K562 (cell line): ENCODE data around the gene ACADM. TPM values are rescaled to one million over a fixed set of nuclear protein-coding genes. Genes with fewer than 3 reads are reported as not detected.

ENCODE experiments used
- ATAC-seq: fragments of 200-7000 bp; cut with Tn5 transposase; 3 replicates; pipeline ENCODE4 v1.9.1; 2020; ENCODE audit warnings: moderate library complexity
- BruUV-seq: library from RNA; stranded (reverse); fragments of 400-500 nt; replicated peaks from 2 replicates; lab custom pipeline; 2021; lab: Mats Ljungman, UMichigan
- CTCF ChIA-PET: fragments of 300-600 bp; formaldehyde crosslinking; extraction: SDS; loops from one replicate; lab custom pipeline; 2021; ENCODE audit warnings: low intra/inter-chr PET ratio; lab: Yijun Ruan, JAX
- POLR2A ChIA-PET: fragments of 300-600, 350-650 bp; sonication (Branson Sonifier 250); formaldehyde crosslinking; extraction: SDS; loops from one replicate; lab custom pipeline; 2021; ENCODE audit warnings: antibody characterized with exemption, inconsistent platforms; lab: Yijun Ruan, JAX
- DNase-seq, 4 experiments: peaks; one replicate each; pipeline versions ENCODE4 v3.0.0 to v3.0.0-alpha.2; 2011 to 2018; ENCODE audit warnings: low spot score in 3 of 4, mixed read lengths in 3 of 4; ENCODE audit errors: extremely low read depth in 1 of 4
- FAIRE-seq: peaks from 2 replicates; lab custom pipeline; 2011; peaks lifted over from hg19 to GRCh38; lab: Jason Lieb, UNC
- H2AFZ ChIP-seq: 2 replicates; pipeline ENCODE4 v1.6.0; 2011; ENCODE audit warnings: low read depth, low read length, control low read depth, inconsistent platforms
- H3K27ac ChIP-seq: fragments of 200-600 bp; 3 replicates; pipeline ENCODE4 v1.8.0; 2011; ENCODE audit warnings: low read depth, mild to moderate bottlenecking, control low read depth, inconsistent platforms, low read length, moderate library complexity, mixed read lengths; ENCODE audit errors: extremely low read depth
- H3K27me3 ChIP-seq, 2 experiments: fragments of 300-600 bp in 1 of 2; 2 replicates in 1 of 2; 3 replicates in 1 of 2; pipeline versions ENCODE4 v1.6.0 to v1.8.0; 2011; ENCODE audit warnings: inconsistent platforms in 2 of 2, low read length in 2 of 2, mild to moderate bottlenecking in 1 of 2, mixed read lengths in 1 of 2, moderate library complexity in 1 of 2; ENCODE audit not compliant: control insufficient read depth in 2 of 2, insufficient read depth in 2 of 2
- H3K36me3 ChIP-seq: fragments of 300-600 bp; 3 replicates; pipeline ENCODE4 v1.8.0; 2011; ENCODE audit warnings: mild to moderate bottlenecking, low read length, inconsistent platforms; ENCODE audit not compliant: control insufficient read depth, insufficient read depth
- H3K4me1 ChIP-seq, 2 experiments: fragments of 200-600 bp in 1 of 2; replicated peaks in 1 of 2; 2 replicates in 1 of 2; 3 replicates in 1 of 2; pipeline versions ENCODE4 v1.5.1 to v1.8.0; 2011; ENCODE audit warnings: inconsistent platforms in 2 of 2, low read length in 2 of 2, mild to moderate bottlenecking in 1 of 2, mixed read lengths in 1 of 2, moderate library complexity in 1 of 2; ENCODE audit not compliant: control insufficient read depth in 2 of 2, insufficient read depth in 2 of 2
- H3K4me2 ChIP-seq: 2 replicates; pipeline ENCODE4 v1.6.1; 2011; ENCODE audit warnings: low read length, control low read depth, inconsistent platforms, mixed read lengths; ENCODE audit not compliant: insufficient read depth
- H3K4me3 ChIP-seq: fragments of 200-600 bp; sonication (generic), shearing (Covaris generic); 2 replicates; pipeline ENCODE4 v1.5.1; 2016; ENCODE audit warnings: control low read depth, inconsistent platforms
- H3K79me2 ChIP-seq: fragments of 200-600 bp; 3 replicates; pipeline ENCODE4 v1.8.0; 2011; ENCODE audit warnings: low read length, inconsistent platforms; ENCODE audit not compliant: control insufficient read depth, insufficient read depth
- H3K9ac ChIP-seq, 2 experiments: 2 replicates each; pipeline versions ENCODE4 v1.6.0 to v1.6.1; 2011; ENCODE audit warnings: low read depth in 2 of 2, low read length in 2 of 2, control low read depth in 1 of 2, inconsistent platforms in 1 of 2, mild to moderate bottlenecking in 1 of 2, mixed read lengths in 1 of 2; ENCODE audit not compliant: insufficient read depth in 1 of 2
- H3K9me1 ChIP-seq: one replicate; pipeline ENCODE4 v1.6.0; 2011; ENCODE audit warnings: inconsistent platforms, mild to moderate bottlenecking, low read length, moderate library complexity; ENCODE audit not compliant: control insufficient read depth, insufficient read depth
- H3K9me3 ChIP-seq: replicated peaks from 2 replicates; pipeline ENCODE4 v1.5.1; 2011; ENCODE audit warnings: low read depth, low read length, inconsistent platforms; ENCODE audit not compliant: control insufficient read depth, insufficient read depth
- H4K20me1 ChIP-seq: replicated peaks from 2 replicates; pipeline ENCODE4 v1.6.1; 2011; ENCODE audit warnings: low read length, inconsistent platforms, mixed read lengths; ENCODE audit not compliant: control insufficient read depth, insufficient read depth
- CC2D1A ChIP-seq: fragments of 450-650 bp; IDR thresholded peaks from 2 replicates; pipeline ENCODE4 v1.6.1; 2017; ENCODE audit warnings: mild to moderate bottlenecking
- CHD4 ChIP-seq: fragments of 200-600 bp; sonication (generic); IDR thresholded peaks from 3 replicates; pipeline ENCODE4 v1.6.1; 2012; ENCODE audit warnings: low read depth, mild to moderate bottlenecking, mixed read lengths, low read length, inconsistent platforms; ENCODE audit not compliant: insufficient read depth, insufficient replicate concordance, poor library complexity, severe bottlenecking
- CXXC5 ChIP-seq: fragments of 250-450 bp; sonication (Bioruptor Pico); IDR thresholded peaks from 2 replicates; pipeline ENCODE4 v1.8.0; 2022; ENCODE audit warnings: inconsistent platforms, mild to moderate bottlenecking, moderate library complexity
- ESRRB ChIP-seq: fragments of 250-450 bp; sonication (Bioruptor Pico); IDR thresholded peaks from 2 replicates; pipeline ENCODE4 v1.5.0; 2020; ENCODE audit warnings: mild to moderate bottlenecking, moderate library complexity, borderline replicate concordance
- HNRNPK ChIP-seq: fragments of 200-400 bp; formaldehyde crosslinking; IDR thresholded peaks from one replicate; pipeline ENCODE4 v1.6.1; 2018; ENCODE audit warnings: mild to moderate bottlenecking, low read depth, low read length; ENCODE audit not compliant: poor library complexity, severe bottlenecking
- MEIS2 ChIP-seq: fragments of 450-650 bp; IDR thresholded peaks from 2 replicates; pipeline ENCODE4 v1.6.1; 2014; ENCODE audit warnings: mild to moderate bottlenecking; ENCODE audit not compliant: partially characterized antibody
- NR4A1 ChIP-seq, 2 experiments: fragments of 250-450 bp in 1 of 2; fragments of 450-650 bp in 1 of 2; sonication (Bioruptor Pico) in 1 of 2; IDR thresholded peaks; 2 replicates each; pipeline versions ENCODE4 v1.4.0 to v1.6.1; 2016 to 2020; ENCODE audit warnings: mild to moderate bottlenecking in 2 of 2, missing compliant biosample characterization in 1 of 2, missing genetic modification characterization in 1 of 2, moderate library complexity in 1 of 2
- POLR2H ChIP-seq: IDR thresholded peaks from 2 replicates; pipeline ENCODE4 v1.6.1; 2016; ENCODE audit warnings: missing genetic modification characterization, low read depth, mild to moderate bottlenecking, control low read depth, missing compliant biosample characterization, moderate library complexity
- TEAD1 ChIP-seq, 2 experiments: fragments of 450-650 bp in 1 of 2; sonication (generic) in 1 of 2; formaldehyde crosslinking; IDR thresholded peaks; 2 replicates each; pipeline versions ENCODE4 v1.4.0 to v1.8.0; 2020 to 2022; ENCODE audit warnings: mild to moderate bottlenecking in 2 of 2, missing genetic modification reagents in 1 of 2
- ZNF143 ChIP-seq: sonication (generic); formaldehyde crosslinking; IDR thresholded peaks from 2 replicates; pipeline ENCODE4 v1.9.0; 2022; ENCODE audit warnings: mild to moderate bottlenecking, missing genetic modification reagents
- ZNF280B ChIP-seq: fragments of 250-450 bp; sonication (Bioruptor Pico); IDR thresholded peaks from 2 replicates; pipeline ENCODE4 v1.5.1; 2021; ENCODE audit warnings: mild to moderate bottlenecking
- ZNF41 ChIP-seq: fragments of 250-450 bp; sonication (Bioruptor Pico); conservative IDR thresholded peaks from 2 replicates; pipeline ENCODE4 v1.4.0; 2020; ENCODE audit warnings: mild to moderate bottlenecking
- WGBS: fragments of 100-300 bp; shearing (Covaris generic); methylation state at CpG from one replicate; pipeline ENCODE4 v1.1.6; 2016; ENCODE audit warnings: low coverage, mixed read lengths; ENCODE audit not compliant: insufficient coverage; ENCODE audit errors: missing lambda C conversion rate; 5-methylcytosine and 5-hydroxymethylcytosine counted together
- in situ Hi-C: fragments of 300-500 bp; cut with MboI; formaldehyde crosslinking; loops from 4 replicates; pipeline ENCODE4 v1.15.0; 2018; ENCODE audit warnings: inconsistent platforms, mixed read lengths
- intact Hi-C: fragments of 100-400 bp; cut with micrococcal nuclease; formaldehyde crosslinking; loops from 2 replicates; pipeline ENCODE4 v1.14.2; 2022
- polyA plus RNA-seq, 8 experiments: library from polyadenylated mRNA; depleted of rRNA in 4 of 8; stranded (reverse) in 5 of 8; unstranded in 3 of 8; fragments of >200 nt; fragmentation: Nextera tagmentation in 2 of 8; fragmentation: Illumina TruSeq in 1 of 8; extraction: Ambion mirVana in 2 of 8; extraction: Trizol in 1 of 8; gene quantifications; 2 replicates each; pipeline versions ENCODE4 v1.2.1 to v1.2.3, GENCODE V29; 2011 to 2014; ENCODE audit warnings: inconsistent platforms in 1 of 8, missing spikeins in 1 of 8
- total RNA-seq, 7 experiments: library from RNA; depleted of rRNA in 6 of 7; stranded (reverse); fragments of >200 nt in 6 of 7; fragmentation: Illumina TruSeq in 2 of 7; extraction: Trizol in 2 of 7; gene quantifications; 2 replicates each; pipeline versions ENCODE4 v1.2.1 to v1.2.3, GENCODE V29; 2011 to 2021; ENCODE audit warnings: low replicate concordance in 1 of 7
- TF ChIP-seq, protein P1 (sequence below): fragments of 250-450 bp; sonication (Bioruptor Pico); IDR thresholded peaks from 2 replicates; pipeline ENCODE4 v1.4.0; 2020; ENCODE audit warnings: mild to moderate bottlenecking, moderate library complexity, borderline replicate concordance

ACADM gene
- total and polyA plus RNA-seq, 9 of the 15 experiments (the other 6 are each of a cell fraction or from before 2014, with no cell fraction given): 82.5 to 156 (median 123) TPM

GRCh38 chr1:75768016-75768415 lies 43.5 kb downstream of the ACADM start (continued):
- TF ChIP-seq, protein P1, sequence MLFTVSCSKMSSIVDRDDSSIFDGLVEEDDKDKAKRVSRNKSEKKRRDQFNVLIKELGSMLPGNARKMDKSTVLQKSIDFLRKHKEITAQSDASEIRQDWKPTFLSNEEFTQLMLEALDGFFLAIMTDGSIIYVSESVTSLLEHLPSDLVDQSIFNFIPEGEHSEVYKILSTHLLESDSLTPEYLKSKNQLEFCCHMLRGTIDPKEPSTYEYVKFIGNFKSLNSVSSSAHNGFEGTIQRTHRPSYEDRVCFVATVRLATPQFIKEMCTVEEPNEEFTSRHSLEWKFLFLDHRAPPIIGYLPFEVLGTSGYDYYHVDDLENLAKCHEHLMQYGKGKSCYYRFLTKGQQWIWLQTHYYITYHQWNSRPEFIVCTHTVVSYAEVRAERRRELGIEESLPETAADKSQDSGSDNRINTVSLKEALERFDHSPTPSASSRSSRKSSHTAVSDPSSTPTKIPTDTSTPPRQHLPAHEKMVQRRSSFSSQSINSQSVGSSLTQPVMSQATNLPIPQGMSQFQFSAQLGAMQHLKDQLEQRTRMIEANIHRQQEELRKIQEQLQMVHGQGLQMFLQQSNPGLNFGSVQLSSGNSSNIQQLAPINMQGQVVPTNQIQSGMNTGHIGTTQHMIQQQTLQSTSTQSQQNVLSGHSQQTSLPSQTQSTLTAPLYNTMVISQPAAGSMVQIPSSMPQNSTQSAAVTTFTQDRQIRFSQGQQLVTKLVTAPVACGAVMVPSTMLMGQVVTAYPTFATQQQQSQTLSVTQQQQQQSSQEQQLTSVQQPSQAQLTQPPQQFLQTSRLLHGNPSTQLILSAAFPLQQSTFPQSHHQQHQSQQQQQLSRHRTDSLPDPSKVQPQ (CRISPR knock-in tag): no peak
- TF ChIP-seq NR4A1 (CRISPR knock-in tag; IDR thresholded peaks at IDR 0.05) (no peak), NR4A1 (tag; IDR thresholded peaks at IDR 0.05) (no peak), CXXC5 (no peak), ZNF41 (CRISPR knock-in tag) (no peak), CC2D1A (no peak), TEAD1 (CRISPR knock-in tag; IDR thresholded peaks at IDR 0.05) (no peak)
- TF ChIP-seq, all 486 proteins: peak for 0

DNA sequence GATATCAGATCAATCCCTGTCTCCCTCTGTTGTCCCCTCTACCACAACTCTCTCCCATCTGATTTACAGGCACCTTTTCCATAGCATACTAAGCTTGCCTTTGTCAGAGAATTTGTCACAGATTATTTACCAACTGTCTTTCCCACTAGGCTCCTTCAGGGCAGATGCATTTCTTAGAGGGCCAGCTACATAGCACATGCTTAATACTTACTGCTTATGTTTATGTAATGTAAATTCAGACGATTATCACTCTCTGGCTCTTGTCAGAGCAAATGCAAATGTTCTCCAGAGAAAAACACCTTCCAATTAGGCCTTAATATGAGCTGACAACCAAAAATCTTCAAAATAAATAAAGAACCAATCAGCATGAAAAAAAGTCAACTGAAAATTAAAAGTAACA lies 46.3 kb downstream of the ACADM start:
- no peaks in the 10 kb centered on the region for H3K9me3 ChIP-seq
- no peaks in the 10 kb centered on the region for H3K36me3 ChIP-seq
- H3K27ac ChIP-seq: no peak overlapping the region
- in situ Hi-C loops: no loop called here
- no peak overlapping the region for H2AFZ ChIP-seq
- no peaks in the 10 kb centered on the region for H3K9me1 ChIP-seq
- CTCF ChIA-PET: no interaction called here
- POLR2A ChIA-PET: no interaction called here
- BruUV-seq: no TSS peak
- WGBS: 29% methylated on average over 1 of the region's 1 CpG
- no peak overlapping the region for H3K4me2 ChIP-seq
- H3K4me3 ChIP-seq: no peak overlapping the region
- intact Hi-C loops: no loop called here
- FAIRE-seq (no peak), DNase-seq (no peak), ATAC-seq (no peak)
- H3K4me1 ChIP-seq: no peaks in the 10 kb centered on the region; a peak in 2 of 5 replicates
- no peaks in the 10 kb centered on the region for H4K20me1 ChIP-seq
- H3K79me2 ChIP-seq: no peaks in the 10 kb centered on the region
- no peak overlapping the region for H3K9ac ChIP-seq
- H3K27me3 ChIP-seq: no peaks in the 10 kb centered on the region
- TF ChIP-seq MEIS2 (no peak), ESRRB (CRISPR knock-in tag) (no peak), CHD4 (no peak), POLR2H (tag) (no peak), HNRNPK (no peak), ZNF280B (CRISPR knock-in tag) (no peak), ZNF143 (CRISPR knock-in tag) (no peak)
